ENCODE measurements around the gene MPST. TPM values are rescaled to one million over a fixed set of nuclear protein-coding genes. Genes with fewer than 3 reads are reported as not detected.
"Not testable (repeated sequence)": the region's sequence is repeated elsewhere in the genome, so short reads cannot be mapped to it uniquely, and the experiment has no call there.

The MPST gene
- polyA plus RNA-seq, 1 experiment: 45.5 TPM

- Histone ChIP-seq H3K27me3 (ENCODE audit: control insufficient read depth, insufficient read depth, low read length) (peaks cover 3% of the 10 kb centered on the region; the same call in 1 of the 2 replicates), H3K4me3 (ENCODE audit: low read depth, low read length) (no peak overlapping the region), H3K36me3 (ENCODE audit: control insufficient read depth, insufficient read depth, low read length) (no peaks in the 10 kb centered on the region)
- CTCF ChIA-PET: no interaction called here
- TF ChIP-seq CTCF (IDR thresholded peaks at IDR 0.05; ENCODE audit: insufficient read depth, low read depth, low read length): no peak
- DNase-seq (ENCODE audit: low read depth): no peak
- POLR2A ChIA-PET: no interaction called here
Measured at GRCh38 chr22:36985211-36985889, 34.2 kb upstream of the MPST start.

- ChIA-PET CTCF (interaction anchor here (1.1 to 1.8 kb wide), 2 partner anchors 9 kb away, joined by 3 to 9 read pairs; no protein-coding TSS in a partner anchor), POLR2A (no interaction called here)
- peak; percentile 50 for TF ChIP-seq CTCF (IDR thresholded peaks at IDR 0.05; ENCODE audit: insufficient read depth, low read depth, low read length)
- H3K4me3 ChIP-seq (ENCODE audit: low read depth, low read length): no peak overlapping the region
- H3K27me3 ChIP-seq (ENCODE audit: control insufficient read depth, insufficient read depth, low read length): peaks cover 5% of the 10 kb centered on the region; the same call in 1 of the 2 replicates
- H3K36me3 ChIP-seq (ENCODE audit: control insufficient read depth, insufficient read depth, low read length): no peaks in the 10 kb centered on the region
- no peak for DNase-seq (ENCODE audit: low read depth)
Measured at GRCh38 chr22:36986242-36986821, 33.2 kb upstream of the MPST start.

GRCh38 chr22:36988075-36988832 is 31.3 kb upstream of the MPST start:
- ChIA-PET CTCF (interaction anchor here (1.2 to 3.5 kb wide), 3 partner anchors 10 to 135 kb away, joined by 3 to 11 read pairs (median 4); no protein-coding TSS in a partner anchor), POLR2A (no interaction called here)
- TF ChIP-seq CTCF (IDR thresholded peaks at IDR 0.05; ENCODE audit: insufficient read depth, low read depth, low read length): no peak
- H3K4me3 ChIP-seq (ENCODE audit: low read depth, low read length): no peak overlapping the region
- no peaks in the 10 kb centered on the region for H3K36me3 ChIP-seq (ENCODE audit: control insufficient read depth, insufficient read depth, low read length)
- no peak for DNase-seq (ENCODE audit: low read depth)
- H3K27me3 ChIP-seq (ENCODE audit: control insufficient read depth, insufficient read depth, low read length): peaks cover 4% of the 10 kb centered on the region; the same call in 1 of the 2 replicates

- DNase-seq (ENCODE audit: low read depth); POLR2A ChIA-PET; H3K4me3 ChIP-seq (ENCODE audit: low read depth, low read length); H3K36me3 ChIP-seq (ENCODE audit: control insufficient read depth, insufficient read depth, low read length); H3K27me3 ChIP-seq (ENCODE audit: control insufficient read depth, insufficient read depth, low read length): not testable (repeated sequence)
- CTCF ChIA-PET: interaction anchor here (1.2 to 3.5 kb wide), 2 partner anchors 11 to 17 kb away, joined by 4 to 11 read pairs; no protein-coding TSS in a partner anchor
Measured at GRCh38 chr22:36989012-36989411, 30.5 kb upstream of the MPST start.

GRCh38 chr22:36990457-36990856 is 29.1 kb upstream of the MPST start:
- Histone ChIP-seq H3K27me3 (ENCODE audit: control insufficient read depth, insufficient read depth, low read length) (peaks cover 7% of the 10 kb centered on the region; the same call in 1 of the 2 replicates), H3K36me3 (ENCODE audit: control insufficient read depth, insufficient read depth, low read length) (no peaks in the 10 kb centered on the region), H3K4me3 (ENCODE audit: low read depth, low read length) (no peak overlapping the region)
- DNase-seq (ENCODE audit: low read depth): no peak
- TF ChIP-seq CTCF (IDR thresholded peaks at IDR 0.05; ENCODE audit: insufficient read depth, low read depth, low read length): no peak
- CTCF ChIA-PET: interaction anchor here (3.5 kb wide), 1 partner anchor 13 kb away, joined by 11 read pairs; no protein-coding TSS in a partner anchor
- POLR2A ChIA-PET: no interaction called here
